Mammary epithelial cell (primary cell): ENCODE data around the gene OPALIN.

ENCODE experiments used
- CTCF ChIP-seq, 2 donors: IDR thresholded peaks in 1 of 2; conservative IDR thresholded peaks in 1 of 2; 2 replicates each; pipeline ENCODE4 v1.5.1; 2011 to 2012; ENCODE audit warnings: inconsistent platforms in 2 of 2, low read length in 2 of 2, mild to moderate bottlenecking in 2 of 2, control low read depth in 1 of 2, low read depth in 1 of 2; ENCODE audit not compliant: insufficient read depth in 1 of 2; ENCODE audit errors: extremely low read depth in 1 of 2
- EZH2 ChIP-seq: IDR thresholded peaks from 2 replicates; pipeline ENCODE4 v1.6.1; 2012; ENCODE audit warnings: low read length, inconsistent platforms, borderline replicate concordance

GRCh38 chr10:96301616-96302015 lies 57.2 kb downstream of the OPALIN start:
- TF ChIP-seq CTCF (conservative IDR thresholded peaks at IDR 0.05 in 1 of 2, IDR thresholded peaks at IDR 0.05 in 1 of 2; ENCODE audit: extremely low read depth in 1 of 2, insufficient read depth in 1 of 2, low read depth in 1 of 2, low read length in 2 of 2) (no peak), EZH2 (no peak)
